GM21360 (cell line): Measurements from ENCODE around the gene IL7R.

ENCODE experiments used
- ATAC-seq: cut with Tn5 transposase; IDR thresholded peaks from one replicate; pipeline ENCODE4 v1.9.1; 2021; ENCODE audit warnings: mild to moderate bottlenecking, moderate library complexity; ENCODE audit not compliant: unreplicated experiment

The IL7R gene

GRCh38 chr5:35856765-35857351 lies at the start of gene IL7R:
TSS of gene IL7R (plus strand) at chr5:35856891. CDS start at chr5:35856978, 87 bp downstream.
- no peak for ATAC-seq

DNA sequence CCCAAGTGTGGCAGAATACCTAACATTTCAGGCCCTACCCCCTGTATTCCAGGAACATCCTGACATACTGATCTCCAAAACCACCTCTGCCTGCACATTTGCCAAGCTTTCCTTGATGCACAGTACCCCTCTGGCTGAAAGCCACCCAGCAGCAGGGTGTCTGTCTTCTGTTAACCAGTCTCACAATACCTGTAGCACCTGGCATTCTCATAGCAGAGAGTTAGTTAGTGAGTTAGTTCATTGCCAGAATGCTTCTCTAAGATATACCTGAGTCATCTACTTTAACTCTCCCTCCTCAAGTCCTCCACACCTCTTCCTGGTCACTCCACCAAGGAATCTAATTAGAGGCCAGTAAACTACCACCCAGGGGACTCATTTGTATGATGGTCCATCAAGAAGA lies 46.1 kb upstream of the IL7R start:
- ATAC-seq = no peak

GRCh38 chr5:35811108-35811741 lies 45.5 kb upstream of the IL7R start:
- ATAC-seq = no peak

- ATAC-seq = no peak
These were observed 43.2 kb upstream of the IL7R start for GRCh38 chr5:35813521-35813920.

- ATAC-seq = no peak
These were observed 41.4 kb upstream of the IL7R start for GRCh38 chr5:35815089-35815936.

- ATAC-seq = no peak
These were observed 39.7 kb upstream of the IL7R start for GRCh38 chr5:35816881-35817521.

GRCh38 chr5:35819026-35819425 lies 37.7 kb upstream of the IL7R start:
- no peak for ATAC-seq

DNA sequence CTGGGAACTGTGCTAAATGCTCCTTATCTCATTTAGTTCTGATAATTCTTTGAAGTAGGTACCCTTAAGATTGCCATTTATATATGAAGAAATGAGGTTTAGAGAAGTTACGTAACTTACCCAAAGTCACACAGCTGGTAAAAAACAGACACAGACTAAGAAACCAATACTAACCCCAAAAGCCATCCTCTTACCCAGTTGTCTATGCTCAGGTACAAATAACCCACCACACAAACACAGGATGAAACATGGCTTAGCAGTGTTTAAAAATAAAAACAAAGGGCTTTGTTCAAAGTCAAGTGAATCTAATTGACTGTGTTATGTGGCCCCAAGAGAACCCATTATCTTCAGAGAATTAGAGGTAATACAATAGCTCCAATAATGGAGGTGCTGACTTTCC lies 37.0 kb upstream of the IL7R start:
- no peak for ATAC-seq

GRCh38 chr5:35820735-35821134 lies 36.0 kb upstream of the IL7R start:
- no peak for ATAC-seq

DNA sequence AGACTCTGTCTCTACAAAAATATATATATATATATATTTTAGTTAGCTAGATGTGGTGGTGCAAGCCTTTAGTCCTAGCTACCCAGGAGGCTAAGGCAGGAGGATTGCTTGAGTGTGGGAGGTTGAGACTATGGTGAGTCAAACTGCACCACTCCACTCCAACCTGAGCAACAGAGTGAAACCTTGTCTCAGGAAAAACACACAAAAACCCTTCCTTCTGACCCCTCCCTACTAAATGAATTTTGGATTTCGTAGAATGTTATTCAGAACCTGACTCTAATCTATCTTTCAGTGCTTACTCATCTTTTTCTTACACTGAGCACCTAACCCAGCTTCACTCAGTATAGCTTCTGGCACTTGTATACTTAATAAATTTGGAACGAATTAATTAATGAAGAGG lies 35.2 kb upstream of the IL7R start:
- ATAC-seq = no peak

GRCh38 chr5:35822511-35822910 lies 34.2 kb upstream of the IL7R start:
- no peak for ATAC-seq

GRCh38 chr5:35823347-35824098 lies 33.2 kb upstream of the IL7R start:
- no peak for ATAC-seq

DNA sequence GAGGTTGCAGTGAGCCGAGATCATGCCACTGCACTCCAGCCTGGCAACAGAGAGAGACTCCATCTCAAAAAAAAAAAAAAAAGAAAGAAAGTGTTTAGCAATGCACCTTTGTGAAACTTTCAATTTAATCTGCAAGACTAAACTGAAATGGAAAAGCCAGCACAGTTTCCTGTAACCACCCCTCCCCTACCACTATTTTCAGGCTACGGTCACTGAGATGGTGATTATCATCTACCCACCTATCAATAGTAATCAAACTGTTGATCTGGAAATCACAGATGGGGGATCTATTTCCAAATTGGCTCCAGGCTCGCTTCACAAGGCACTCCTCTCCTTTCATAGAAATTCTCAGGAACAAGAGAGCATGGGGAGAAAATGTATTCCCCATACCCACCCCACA lies 30.6 kb upstream of the IL7R start:
- ATAC-seq = no peak

GRCh38 chr5:35826554-35826953 lies 30.1 kb upstream of the IL7R start:
- no peak for ATAC-seq

- no peak for ATAC-seq
These were observed 28.6 kb upstream of the IL7R start for GRCh38 chr5:35828082-35828598.

DNA sequence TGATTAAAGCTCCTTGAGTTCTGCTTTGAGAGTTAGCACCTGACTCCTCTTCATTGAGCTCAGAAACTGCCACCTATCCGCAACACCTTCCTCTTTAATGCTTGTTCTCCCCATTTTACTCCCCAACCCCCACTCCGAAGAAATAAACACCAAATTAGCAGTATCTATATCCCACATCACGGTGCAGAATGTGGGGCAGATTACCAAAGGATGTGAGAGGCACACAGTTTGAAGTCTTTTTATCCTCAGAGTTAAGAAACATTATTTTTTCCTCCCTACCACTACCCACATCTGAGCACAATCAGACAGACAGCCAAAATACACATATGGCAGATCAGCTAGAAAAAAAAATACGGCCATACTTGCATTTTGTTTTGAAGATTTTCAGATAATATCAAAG lies 26.1 kb upstream of the IL7R start:
- ATAC-seq = no peak

GRCh38 chr5:35832762-35833161 lies 23.9 kb upstream of the IL7R start:
- ATAC-seq = no peak

- ATAC-seq = no peak
These were observed 23.5 kb upstream of the IL7R start for GRCh38 chr5:35833224-35833623.

DNA sequence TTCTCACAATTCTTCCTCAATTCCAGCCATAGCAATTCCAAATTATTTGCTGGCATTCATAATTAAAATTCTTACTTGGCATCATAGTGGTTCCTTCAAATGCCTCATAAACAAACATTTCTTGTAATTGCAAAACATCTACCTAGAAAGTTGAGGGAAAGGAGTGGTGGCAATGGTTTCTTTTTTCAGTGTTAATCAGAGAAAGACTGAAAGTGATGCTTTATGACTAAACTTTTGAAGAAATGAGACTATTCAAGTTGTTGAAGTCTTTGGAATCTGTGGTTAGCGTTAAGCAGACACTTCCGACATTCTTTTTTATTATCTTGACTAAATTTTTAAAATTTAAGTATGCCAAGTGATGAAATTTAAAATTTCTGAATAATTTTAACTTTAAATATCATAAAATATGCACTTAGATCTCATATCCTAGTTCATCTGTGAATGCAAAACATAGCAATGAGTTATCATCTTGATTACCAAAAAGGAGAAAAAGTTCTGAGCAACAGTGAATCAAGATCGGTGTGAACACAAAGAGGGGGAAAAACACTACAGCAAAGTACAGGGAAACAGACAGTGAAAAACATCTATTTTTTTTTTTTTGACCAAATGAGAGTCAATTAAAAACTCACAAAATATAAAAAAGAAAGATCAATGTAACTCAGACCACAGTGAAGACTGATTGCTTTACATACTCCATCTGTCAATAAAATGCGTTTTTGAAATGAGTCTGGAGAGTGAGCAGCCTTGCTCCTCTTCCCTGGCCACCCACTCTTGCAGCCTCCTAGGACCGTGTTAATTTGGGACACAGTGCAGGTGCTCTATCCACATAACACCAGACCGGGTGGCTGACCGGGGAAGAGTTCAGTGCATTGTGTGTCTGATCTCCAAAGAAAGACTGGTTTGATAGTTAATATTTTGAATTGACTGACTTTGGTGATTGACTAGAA lies 20.6 kb upstream of the IL7R start:
- no peak for ATAC-seq
